Skeletal muscle satellite cell (primary cell): ENCODE data around the gene COL7A1.
"Not testable (repeated sequence)": the region's sequence is repeated elsewhere in the genome, so short reads cannot be mapped to it uniquely, and the experiment has no call there.

Experiments used
- H3K27me3 ChIP-seq: 2 replicates; pipeline ENCODE4 v1.7.0; 2013; ENCODE audit warnings: low read length; ENCODE audit not compliant: control insufficient read depth, insufficient read depth
- H3K36me3 ChIP-seq: 2 replicates; pipeline ENCODE4 v1.7.0; 2013; ENCODE audit warnings: mild to moderate bottlenecking, control low read depth, low read length; ENCODE audit not compliant: insufficient read depth
- H3K4me1 ChIP-seq: 2 replicates; pipeline ENCODE4 v1.7.0; 2013; ENCODE audit warnings: low read length; ENCODE audit not compliant: control insufficient read depth, insufficient read depth
- H3K4me2 ChIP-seq: 2 replicates; pipeline ENCODE4 v1.7.0; 2013; ENCODE audit warnings: mild to moderate bottlenecking, low read length
- H3K4me3 ChIP-seq: 2 replicates; pipeline ENCODE4 v1.7.0; 2013; ENCODE audit warnings: low read length
- H3K9ac ChIP-seq: 2 replicates; pipeline ENCODE4 v1.7.0; 2013; ENCODE audit warnings: mild to moderate bottlenecking, low read depth, low read length, moderate library complexity
- H3K9me3 ChIP-seq: replicated peaks from 2 replicates; pipeline ENCODE4 v1.7.0; 2013; ENCODE audit warnings: mild to moderate bottlenecking, control low read depth, low read length

Gene COL7A1

GRCh38 chr3:48548126-48548525 lies 47.0 kb downstream of the COL7A1 start:
- no peak overlapping the region for H3K4me3 ChIP-seq
- H3K4me2 ChIP-seq, result no peak overlapping the region
- H3K9ac ChIP-seq, result no peak overlapping the region
- no peaks in the 10 kb centered on the region for H3K9me3 ChIP-seq
- peaks cover 6% of the 10 kb centered on the region for H3K4me1 ChIP-seq
- no peaks in the 10 kb centered on the region for H3K27me3 ChIP-seq
- peaks cover 21% of the 10 kb centered on the region for H3K36me3 ChIP-seq

DNA sequence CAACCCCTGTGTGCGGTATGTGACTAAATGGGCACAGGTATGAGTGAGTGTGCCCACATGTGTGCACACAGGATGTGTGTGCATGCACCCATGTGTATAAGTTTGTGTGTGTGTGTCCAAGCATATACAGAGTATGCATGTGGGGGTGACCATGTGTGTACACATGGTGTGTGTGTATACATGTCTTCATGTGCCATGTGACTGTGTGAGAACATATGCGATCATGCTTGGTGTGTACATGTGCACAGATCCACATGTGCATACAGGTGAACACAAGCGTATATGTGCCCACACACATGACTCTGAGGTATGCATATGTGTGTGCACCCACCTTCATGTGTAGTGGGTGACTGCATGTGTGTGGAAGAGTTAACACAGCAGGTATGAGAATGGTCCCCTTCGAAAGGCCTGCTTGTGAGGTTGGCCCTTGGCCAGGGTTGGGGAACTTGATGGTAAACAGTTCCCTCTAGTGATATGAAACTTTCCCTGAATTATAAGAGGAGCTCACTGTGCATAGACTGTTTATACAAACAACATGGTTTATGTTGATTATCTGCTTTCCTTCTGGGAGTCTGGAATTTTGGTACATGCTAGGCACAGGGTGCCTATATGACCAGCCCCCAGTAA lies 48.8 kb downstream of the COL7A1 start:
- Histone ChIP-seq H3K4me3 (no peak overlapping the region), H3K9me3 (no peaks in the 10 kb centered on the region), H3K36me3 (peaks cover 23% of the 10 kb centered on the region), H3K27me3 (no peaks in the 10 kb centered on the region), H3K9ac (no peak overlapping the region), H3K4me2 (no peak overlapping the region), H3K4me1 (peaks cover 7% of the 10 kb centered on the region)

DNA sequence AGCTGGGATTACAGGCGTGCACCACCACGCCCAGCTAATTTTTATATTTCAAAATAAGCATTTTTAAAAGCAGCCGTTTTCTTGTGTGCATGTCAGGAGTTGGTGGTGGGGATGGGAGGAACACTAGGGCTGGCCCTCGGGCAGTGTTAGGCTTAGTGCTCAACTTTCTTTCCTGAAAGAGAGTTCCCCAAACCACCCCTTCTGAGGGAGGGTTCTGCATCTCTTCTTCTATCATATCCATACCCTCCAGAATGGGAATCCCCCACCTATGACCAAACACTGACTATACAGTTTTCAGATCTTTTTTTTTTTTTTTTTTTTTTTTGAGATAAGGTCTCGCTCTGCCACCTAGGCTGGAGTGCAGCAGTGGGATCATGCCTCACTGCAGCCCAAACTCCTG lies 51.0 kb downstream of the COL7A1 start:
- Histone ChIP-seq H3K9me3 (no peaks in the 10 kb centered on the region), H3K4me2 (no peak overlapping the region), H3K36me3 (peaks cover 27% of the 10 kb centered on the region), H3K4me1 (peaks cover 7% of the 10 kb centered on the region), H3K27me3 (no peaks in the 10 kb centered on the region), H3K9ac (no peak overlapping the region), H3K4me3 (no peak overlapping the region)

- Histone ChIP-seq H3K27me3 (no peaks in the 10 kb centered on the region), H3K4me1 (peaks cover 7% of the 10 kb centered on the region), H3K9me3 (no peaks in the 10 kb centered on the region), H3K4me2 (peak overlapping the region; percentile 3), H3K36me3 (peaks cover 31% of the 10 kb centered on the region), H3K4me3 (no peak overlapping the region), H3K9ac (no peak overlapping the region)
These were observed 51.8 kb downstream of the COL7A1 start for GRCh38 chr3:48543271-48543866.

DNA sequence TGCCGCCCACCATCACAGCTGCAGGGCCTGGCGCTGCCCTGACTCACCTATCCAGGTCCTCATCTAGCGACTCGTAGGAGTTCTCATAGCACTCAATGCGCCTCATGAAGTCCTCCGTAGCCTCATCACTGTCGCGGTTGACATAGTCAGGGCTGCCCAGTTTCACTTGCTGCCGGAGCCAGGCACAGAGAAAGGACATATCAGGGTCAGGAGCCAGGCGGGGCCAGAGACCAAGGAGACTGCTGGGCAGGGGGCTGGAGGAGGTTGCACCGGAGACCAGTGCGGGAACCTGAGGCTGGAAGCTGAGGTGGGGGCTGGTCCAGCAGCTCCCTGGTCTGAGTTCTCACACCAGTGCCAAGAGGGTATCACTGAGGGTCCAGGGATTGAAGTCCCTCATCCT lies 56.7 kb downstream of the COL7A1 start:
- H3K9ac ChIP-seq, result no peak overlapping the region
- H3K4me2 ChIP-seq, result no peak overlapping the region
- no peaks in the 10 kb centered on the region for H3K9me3 ChIP-seq
- H3K36me3 ChIP-seq, result peaks cover 35% of the 10 kb centered on the region
- peaks cover 5% of the 10 kb centered on the region for H3K4me1 ChIP-seq
- no peak overlapping the region for H3K4me3 ChIP-seq
- H3K27me3 ChIP-seq, result no peaks in the 10 kb centered on the region

- Histone ChIP-seq H3K4me1 (no peaks in the 10 kb centered on the region), H3K9ac (no peak overlapping the region), H3K36me3 (peaks cover 31% of the 10 kb centered on the region), H3K4me3 (no peak overlapping the region), H3K4me2 (no peak overlapping the region), H3K9me3 (no peaks in the 10 kb centered on the region), H3K27me3 (no peaks in the 10 kb centered on the region)
These were observed 58.3 kb downstream of the COL7A1 start for GRCh38 chr3:48536785-48537184.

DNA sequence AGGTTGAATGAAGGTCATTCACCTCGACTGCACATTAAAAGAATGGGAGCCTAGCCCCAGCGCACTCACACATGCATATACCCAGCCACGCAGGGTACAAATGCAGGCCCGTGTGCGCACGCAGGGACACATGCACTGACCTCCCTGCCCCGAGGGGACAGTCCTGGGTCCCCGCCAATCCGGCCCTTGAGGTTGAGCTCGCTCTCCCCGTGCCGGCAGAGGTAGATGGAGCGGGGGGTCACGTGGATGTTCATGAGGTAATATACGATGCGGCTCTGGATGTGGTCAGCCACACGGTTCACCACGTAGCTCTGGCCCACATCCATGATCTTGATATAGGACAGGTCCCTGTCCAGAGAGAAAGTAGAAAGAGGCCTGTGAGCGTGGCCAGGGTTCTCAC lies 59.0 kb downstream of the COL7A1 start:
- H3K4me3 ChIP-seq, result no peak overlapping the region
- H3K9ac ChIP-seq, result no peak overlapping the region
- H3K4me1 ChIP-seq, result no peaks in the 10 kb centered on the region
- no peaks in the 10 kb centered on the region for H3K9me3 ChIP-seq
- H3K27me3 ChIP-seq, result no peaks in the 10 kb centered on the region
- H3K36me3 ChIP-seq, result peaks cover 31% of the 10 kb centered on the region
- H3K4me2 ChIP-seq, result no peak overlapping the region

GRCh38 chr3:48535578-48535977 lies 59.6 kb downstream of the COL7A1 start:
- Histone ChIP-seq H3K9ac (no peak overlapping the region), H3K4me2 (no peak overlapping the region), H3K4me1 (no peaks in the 10 kb centered on the region), H3K9me3 (no peaks in the 10 kb centered on the region), H3K27me3 (no peaks in the 10 kb centered on the region), H3K4me3 (no peak overlapping the region), H3K36me3 (peaks cover 33% of the 10 kb centered on the region)

DNA sequence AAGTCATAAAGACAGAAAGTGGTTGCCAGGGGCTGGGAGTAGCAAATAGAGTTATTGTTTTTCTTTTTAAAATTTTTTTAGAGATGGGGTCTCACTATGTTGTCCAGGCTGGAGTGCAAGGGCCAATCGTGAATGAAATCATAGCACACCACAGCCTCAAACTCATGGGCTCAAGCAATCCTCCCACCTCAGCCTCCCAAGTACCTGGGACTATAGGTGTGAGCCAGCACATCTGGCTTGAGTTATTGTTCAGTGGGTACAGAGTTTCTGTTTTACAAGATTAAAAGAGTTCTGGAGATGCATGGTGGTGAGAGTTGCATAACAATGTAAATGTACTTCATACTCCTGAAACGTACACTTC lies 62.2 kb downstream of the COL7A1 start:
- Histone ChIP-seq H3K4me3 (no peak overlapping the region), H3K27me3 (no peaks in the 10 kb centered on the region), H3K4me2 (no peak overlapping the region), H3K9me3 (no peaks in the 10 kb centered on the region), H3K9ac (no peak overlapping the region), H3K36me3 (peaks cover 23% of the 10 kb centered on the region), H3K4me1 (no peaks in the 10 kb centered on the region)

DNA sequence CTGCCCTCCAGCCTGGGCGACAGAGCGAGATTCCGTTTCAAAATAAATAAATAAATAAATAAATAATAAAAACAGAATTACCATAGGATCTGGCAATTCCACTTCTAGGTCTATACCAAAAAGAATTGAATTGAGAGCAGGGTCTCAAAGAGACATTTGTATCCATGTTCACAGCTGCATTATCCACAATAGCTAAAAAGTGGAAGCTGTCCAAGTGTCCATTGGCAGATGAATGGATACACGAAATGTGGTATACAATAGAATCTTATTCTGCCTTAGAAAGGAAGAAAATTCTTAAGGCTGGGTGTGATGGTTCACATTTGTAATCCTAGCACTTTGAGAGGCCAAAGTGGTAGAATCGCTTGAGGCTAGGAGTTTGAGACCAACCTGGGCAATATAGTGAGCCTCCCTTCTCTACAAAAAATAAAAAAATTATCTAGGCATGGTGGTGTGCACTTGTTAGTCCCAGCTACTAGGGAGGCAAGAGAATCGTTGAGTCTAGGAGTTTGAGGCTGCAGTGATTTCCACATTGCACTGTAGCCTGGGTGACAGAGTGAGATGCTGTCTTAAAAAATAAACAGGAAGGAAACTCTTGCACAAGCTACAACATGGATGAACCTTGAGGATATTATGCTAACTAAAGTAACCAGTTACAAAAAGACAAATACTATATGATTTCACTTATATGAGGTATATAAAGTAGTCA lies 62.7 kb downstream of the COL7A1 start:
- H3K4me3 ChIP-seq, result no peak overlapping the region
- H3K4me2 ChIP-seq, result no peak overlapping the region
- no peak overlapping the region for H3K9ac ChIP-seq
- no peaks in the 10 kb centered on the region for H3K4me1 ChIP-seq
- no peaks in the 10 kb centered on the region for H3K9me3 ChIP-seq
- peaks cover 23% of the 10 kb centered on the region for H3K36me3 ChIP-seq
- H3K27me3 ChIP-seq, result no peaks in the 10 kb centered on the region

DNA sequence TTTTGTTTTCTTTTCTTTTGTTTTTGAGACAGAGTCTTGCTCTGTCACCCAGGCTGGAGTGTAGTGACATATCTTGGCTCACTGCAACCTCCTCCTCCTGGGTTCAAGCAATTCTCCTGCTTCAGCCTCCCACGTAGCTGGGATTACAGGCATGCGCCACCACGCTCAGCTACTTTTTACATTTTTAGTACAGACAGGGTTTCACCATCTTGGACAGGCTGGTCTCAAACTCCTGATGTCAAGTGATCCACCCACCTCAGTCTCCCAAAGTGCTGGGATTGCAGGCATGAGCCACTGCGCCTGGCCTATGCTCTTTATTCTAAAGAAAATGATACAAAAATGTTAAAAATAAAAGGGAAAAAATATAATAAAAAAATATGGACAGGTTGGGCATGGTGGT lies 64.4 kb downstream of the COL7A1 start:
- H3K36me3 ChIP-seq, H3K4me2 ChIP-seq, H3K4me3 ChIP-seq, H3K9ac ChIP-seq, H3K27me3 ChIP-seq, H3K9me3 ChIP-seq, H3K4me1 ChIP-seq: not testable (repeated sequence)

DNA sequence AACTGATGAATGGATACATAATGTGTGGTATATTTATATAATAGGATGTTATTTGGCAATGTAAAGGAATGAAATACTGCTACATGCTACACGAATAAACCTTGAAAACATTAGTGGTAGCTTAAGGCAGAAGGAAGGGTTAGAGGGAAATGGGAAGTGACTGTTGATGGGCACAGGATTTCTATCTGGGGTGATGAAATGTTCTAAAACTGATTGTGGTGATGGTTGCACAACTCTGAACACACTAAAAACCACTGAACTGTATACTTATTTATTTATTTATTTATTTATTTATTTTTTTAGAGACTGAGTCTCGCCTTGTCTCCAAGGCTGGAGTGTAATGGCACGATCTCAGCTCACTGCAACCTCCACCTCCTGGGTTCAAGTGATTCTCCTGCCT lies 66.4 kb downstream of the COL7A1 start:
- no peaks in the 10 kb centered on the region for H3K9me3 ChIP-seq
- no peaks in the 10 kb centered on the region for H3K4me1 ChIP-seq

More for the DNA sequence above, 66.4 kb downstream of the COL7A1 start:
- Histone ChIP-seq H3K4me2 (no peak overlapping the region), H3K36me3 (peaks cover 12% of the 10 kb centered on the region), H3K9ac (no peak overlapping the region), H3K4me3 (no peak overlapping the region), H3K27me3 (no peaks in the 10 kb centered on the region)
